B cell (primary cell): ENCODE data around the gene CAPN5.

Experiments
- EZH2 ChIP-seq: IDR thresholded peaks from 2 replicates; pipeline ENCODE4 v1.6.1; 2012; ENCODE audit warnings: borderline replicate concordance, low read depth, mild to moderate bottlenecking, moderate library complexity, low read length; ENCODE audit not compliant: insufficient read depth, poor library complexity, severe bottlenecking
- TF ChIP-seq, protein P1 (sequence below): fragments of 200-600 bp; IDR thresholded peaks from one replicate; pipeline ENCODE4 v1.8.0; 2022; ENCODE audit warnings: antibody characterized with exemption, mild to moderate bottlenecking

DNA sequence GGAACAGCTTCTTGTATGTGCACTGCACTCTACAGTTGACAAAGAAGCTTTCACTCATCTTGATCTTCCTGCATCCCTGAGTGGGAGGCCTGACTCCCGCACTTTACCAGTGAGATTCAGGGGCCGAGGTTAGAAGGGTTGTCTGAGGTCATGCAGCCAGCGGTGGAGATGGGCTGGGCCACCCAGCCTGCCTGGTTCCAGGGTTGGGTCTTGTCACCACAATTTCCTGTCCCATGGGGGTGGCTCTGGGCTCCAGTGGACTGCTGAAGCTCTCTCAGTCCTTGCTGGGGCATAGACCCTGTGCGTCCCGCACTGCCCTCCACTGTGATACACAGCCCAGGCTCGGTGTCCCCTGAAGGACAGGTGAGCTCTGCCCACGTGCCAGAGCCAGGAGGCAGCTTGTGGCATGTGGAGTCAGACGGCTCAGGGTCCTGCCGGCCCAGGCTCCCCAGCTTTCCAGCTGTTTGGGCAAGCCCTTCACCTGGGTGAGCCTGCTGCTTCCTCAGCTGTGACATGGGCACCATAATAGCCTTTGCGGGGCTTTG is 54.4 kb downstream of the CAPN5 start:
- TF ChIP-seq EZH2: no peak
- TF ChIP-seq, protein P1, sequence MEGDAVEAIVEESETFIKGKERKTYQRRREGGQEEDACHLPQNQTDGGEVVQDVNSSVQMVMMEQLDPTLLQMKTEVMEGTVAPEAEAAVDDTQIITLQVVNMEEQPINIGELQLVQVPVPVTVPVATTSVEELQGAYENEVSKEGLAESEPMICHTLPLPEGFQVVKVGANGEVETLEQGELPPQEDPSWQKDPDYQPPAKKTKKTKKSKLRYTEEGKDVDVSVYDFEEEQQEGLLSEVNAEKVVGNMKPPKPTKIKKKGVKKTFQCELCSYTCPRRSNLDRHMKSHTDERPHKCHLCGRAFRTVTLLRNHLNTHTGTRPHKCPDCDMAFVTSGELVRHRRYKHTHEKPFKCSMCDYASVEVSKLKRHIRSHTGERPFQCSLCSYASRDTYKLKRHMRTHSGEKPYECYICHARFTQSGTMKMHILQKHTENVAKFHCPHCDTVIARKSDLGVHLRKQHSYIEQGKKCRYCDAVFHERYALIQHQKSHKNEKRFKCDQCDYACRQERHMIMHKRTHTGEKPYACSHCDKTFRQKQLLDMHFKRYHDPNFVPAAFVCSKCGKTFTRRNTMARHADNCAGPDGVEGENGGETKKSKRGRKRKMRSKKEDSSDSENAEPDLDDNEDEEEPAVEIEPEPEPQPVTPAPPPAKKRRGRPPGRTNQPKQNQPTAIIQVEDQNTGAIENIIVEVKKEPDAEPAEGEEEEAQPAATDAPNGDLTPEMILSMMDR: no peak
